Common myeloid progenitor, CD34-positive (primary cell): Measurements from ENCODE around the gene LDB2.
A peak's percentile ranks its signal among the peaks of the same experiment; 100 is the strongest.
"Not testable (repeated sequence)": the region's sequence is repeated elsewhere in the genome, so short reads cannot be mapped to it uniquely, and the experiment has no call there.

Experiments
- CTCF ChIA-PET: fragments of 350-600 bp; sonication (Branson Sonifier 250); formaldehyde crosslinking; loops from one replicate; lab custom pipeline; 2021; ENCODE audit warnings: antibody characterized with exemption; lab: Charles Lee
- POLR2A ChIA-PET: fragments of 350-600 bp; sonication (Branson Sonifier 250); formaldehyde crosslinking; loops from one replicate; lab custom pipeline; 2021; ENCODE audit warnings: antibody characterized with exemption; lab: Charles Lee
- DNase-seq, 3 donors: peaks; one replicate each; pipeline versions ENCODE4 v3.0.0 to v3.0.0-alpha.2; 2013
- H3K27ac ChIP-seq, 2 experiments: 1 replicate in 1 of 2; 2 replicates in 1 of 2; pipeline ENCODE4 v1.7.0; 2013; ENCODE audit warnings: inconsistent platforms in 2 of 2, low read length in 2 of 2, mild to moderate bottlenecking in 2 of 2, low read depth in 1 of 2, moderate library complexity in 1 of 2; ENCODE audit not compliant: severe bottlenecking in 2 of 2, insufficient read depth in 1 of 2, poor library complexity in 1 of 2
- H3K27me3 ChIP-seq, 5 experiments: replicated peaks in 2 of 5; 1 replicate in 3 of 5; 2 replicates in 2 of 5; pipeline versions ENCODE4 v1.6.1 to v1.7.0; 2013; ENCODE audit warnings: low read length in 4 of 5, mild to moderate bottlenecking in 2 of 5, moderate library complexity in 2 of 5, inconsistent platforms in 1 of 5; ENCODE audit not compliant: insufficient read depth in 5 of 5, control insufficient read depth in 4 of 5
- H3K36me3 ChIP-seq, 4 experiments: 1 replicate in 2 of 4; 2 replicates in 2 of 4; pipeline versions ENCODE4 v1.6.1 to v1.7.0; 2013; ENCODE audit warnings: low read length in 3 of 4, control low read depth in 1 of 4, mild to moderate bottlenecking in 1 of 4; ENCODE audit not compliant: control insufficient read depth in 4 of 4, insufficient read depth in 4 of 4
- H3K4me1 ChIP-seq, 4 experiments: 1 replicate in 3 of 4; 2 replicates in 1 of 4; pipeline versions ENCODE4 v1.6.1 to v1.7.1; 2013; ENCODE audit warnings: low read length in 3 of 4, mild to moderate bottlenecking in 3 of 4, control low read depth in 1 of 4, inconsistent platforms in 1 of 4, moderate library complexity in 1 of 4; ENCODE audit not compliant: control insufficient read depth in 4 of 4, insufficient read depth in 4 of 4; ENCODE audit errors: control extremely low read depth in 1 of 4
- H3K4me3 ChIP-seq, 7 experiments: 1 replicate in 4 of 7; 2 replicates in 3 of 7; pipeline versions ENCODE4 v1.5.1 to v1.7.0; 2013; ENCODE audit warnings: mild to moderate bottlenecking in 7 of 7, low read length in 6 of 7, moderate library complexity in 6 of 7, inconsistent platforms in 2 of 7, low read depth in 2 of 7, control low read depth in 1 of 7; ENCODE audit not compliant: insufficient read depth in 4 of 7, control insufficient read depth in 1 of 7; ENCODE audit errors: extremely low read depth in 1 of 7
- H3K9me3 ChIP-seq, 5 experiments: 1 replicate in 4 of 5; 2 replicates in 1 of 5; pipeline versions ENCODE4 v1.6.1 to v1.7.1; 2013; ENCODE audit warnings: low read length in 4 of 5, mild to moderate bottlenecking in 2 of 5, inconsistent platforms in 1 of 5, low read depth in 1 of 5, moderate library complexity in 1 of 5; ENCODE audit not compliant: control insufficient read depth in 4 of 5, insufficient read depth in 2 of 5; ENCODE audit errors: control extremely low read depth in 1 of 5
- WGBS: methylation state at CpG from one replicate; pipeline ENCODE4 v1.1.5; 2013; ENCODE audit not compliant: insufficient coverage; 5-methylcytosine and 5-hydroxymethylcytosine counted together

Gene LDB2

DNA sequence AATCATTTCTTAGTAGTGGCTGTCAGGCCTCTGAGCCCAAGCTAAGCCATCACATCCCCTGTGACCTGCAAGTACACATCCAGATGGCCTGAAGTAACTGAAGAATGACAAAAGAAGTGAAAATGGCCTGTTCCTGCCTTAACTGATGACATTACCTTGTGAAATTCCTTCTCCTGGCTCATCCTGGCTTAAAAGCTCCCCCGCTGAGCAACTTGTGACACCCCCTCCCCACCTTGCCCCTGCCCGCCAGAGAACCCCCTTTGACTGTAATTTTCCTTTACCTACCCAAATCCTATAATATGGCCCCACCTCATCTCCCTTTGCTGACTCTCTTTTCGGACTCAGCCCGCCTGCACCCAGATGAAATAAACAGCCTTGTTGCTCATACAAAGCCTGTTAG lies 20.3 kb upstream of the LDB2 start:
- DNase-seq, POLR2A ChIA-PET, CTCF ChIA-PET, H3K4me1 ChIP-seq, H3K27ac ChIP-seq, H3K4me3 ChIP-seq, H3K9me3 ChIP-seq, H3K27me3 ChIP-seq, H3K36me3 ChIP-seq: not testable (repeated sequence)
- 100% methylated on average over 2 of the region's 4 CpGs for WGBS

DNA sequence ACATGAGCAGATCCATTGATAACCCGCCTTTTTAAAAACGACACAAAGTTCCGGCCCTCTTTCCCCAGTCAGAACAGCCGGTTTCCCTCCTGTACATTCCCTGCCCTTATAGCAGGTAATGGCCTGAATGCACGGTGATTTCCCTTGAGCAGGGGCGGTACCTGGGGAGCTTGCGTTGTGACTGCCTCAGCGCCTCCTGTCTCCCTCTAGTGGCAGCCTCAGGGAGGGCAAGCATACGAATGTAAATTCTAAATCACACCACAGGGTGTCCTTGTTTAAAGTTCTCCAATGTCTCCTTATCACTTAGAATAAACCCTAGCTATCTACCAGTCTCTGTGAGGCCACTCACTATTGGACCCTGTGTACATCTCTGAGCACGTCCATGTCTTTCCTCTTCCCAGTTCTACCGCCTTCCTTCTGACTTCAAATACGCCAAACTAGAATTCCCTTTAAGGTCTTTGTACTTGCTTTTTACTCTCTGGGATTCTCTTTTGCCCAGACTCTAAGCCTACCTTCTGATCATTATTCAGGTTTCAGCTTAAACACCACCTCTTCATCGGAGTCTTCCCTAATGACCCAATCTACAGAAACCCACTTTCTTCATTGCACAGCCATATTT lies 18.4 kb upstream of the LDB2 start:
- no peaks in the 10 kb centered on the region for H3K27me3 ChIP-seq
- ChIA-PET CTCF (interaction anchor here (0.7 to 2.3 kb wide), 5 partner anchors 10 to 407 kb away, joined by 3 to 15 read pairs (median 3); no protein-coding TSS in a partner anchor), POLR2A (no interaction called here)
- no peak overlapping the region for H3K27ac ChIP-seq
- peaks cover 0 to 1% (median 0%) of the 10 kb centered on the region in 4 experiments for H3K4me1 ChIP-seq
- no peaks in the 10 kb centered on the region for H3K9me3 ChIP-seq
- no peak overlapping the region for H3K4me3 ChIP-seq
- H3K36me3 ChIP-seq = no peaks in the 10 kb centered on the region
- 66% methylated on average over 11 of the region's 13 CpGs for WGBS
- DNase-seq = peak; percentile 59 to 79 (median 75)

DNA sequence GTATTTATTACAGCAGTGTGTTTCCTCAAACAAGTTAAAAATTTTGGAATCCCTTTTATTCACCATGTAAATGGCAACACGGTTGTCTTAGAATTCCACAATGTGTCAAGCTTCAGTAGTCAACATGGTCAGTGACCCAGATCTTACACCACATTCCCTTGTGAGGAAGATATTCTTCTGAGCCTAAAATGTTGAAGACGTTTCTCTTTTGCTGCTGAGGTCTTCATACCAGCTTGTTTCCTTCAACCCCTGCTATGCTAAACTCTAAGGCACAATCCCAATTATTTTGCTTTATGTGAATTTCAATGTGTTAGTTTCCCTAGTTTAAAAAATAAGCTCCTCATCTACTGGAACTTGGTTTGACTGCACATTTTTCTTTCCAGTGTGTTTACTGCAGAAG lies 17.6 kb upstream of the LDB2 start:
- H3K9me3 ChIP-seq = no peaks in the 10 kb centered on the region
- ChIA-PET POLR2A (no interaction called here), CTCF (interaction anchor here (1.3 to 2.3 kb wide), 3 partner anchors 9 to 19 kb away, joined by 3 to 15 read pairs (median 7); no protein-coding TSS in a partner anchor)
- peaks cover 0 to 1% (median 0%) of the 10 kb centered on the region in 4 experiments for H3K4me1 ChIP-seq
- H3K27ac ChIP-seq = no peak overlapping the region
- H3K36me3 ChIP-seq = no peaks in the 10 kb centered on the region
- H3K27me3 ChIP-seq = no peaks in the 10 kb centered on the region
- H3K4me3 ChIP-seq = no peak overlapping the region
- no peak for DNase-seq
- WGBS = 100% methylated on average over 2 of the region's 2 CpGs

DNA sequence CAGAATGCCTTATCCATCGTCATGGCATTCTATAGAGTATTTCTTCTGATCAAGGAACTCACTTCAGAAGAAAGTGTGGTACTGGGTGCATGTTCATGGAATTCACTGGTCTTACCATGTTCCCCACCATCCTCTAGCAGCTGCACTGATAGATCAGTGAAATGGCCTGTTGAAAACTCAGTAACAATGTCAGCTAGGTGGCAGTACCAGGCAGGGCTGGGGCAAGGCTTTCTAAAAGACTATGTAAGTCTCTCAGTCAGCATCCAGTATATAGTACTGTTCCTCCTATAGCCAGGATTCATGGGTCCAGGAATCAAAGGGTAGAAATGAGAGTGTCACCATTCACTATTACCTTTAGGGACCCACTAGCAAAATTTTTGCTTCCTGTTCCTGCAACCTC lies 15.8 kb upstream of the LDB2 start:
- POLR2A ChIA-PET = no interaction called here
- 100% methylated on average over 1 of the region's 1 CpG for WGBS
- CTCF ChIA-PET = no interaction called here

DNA sequence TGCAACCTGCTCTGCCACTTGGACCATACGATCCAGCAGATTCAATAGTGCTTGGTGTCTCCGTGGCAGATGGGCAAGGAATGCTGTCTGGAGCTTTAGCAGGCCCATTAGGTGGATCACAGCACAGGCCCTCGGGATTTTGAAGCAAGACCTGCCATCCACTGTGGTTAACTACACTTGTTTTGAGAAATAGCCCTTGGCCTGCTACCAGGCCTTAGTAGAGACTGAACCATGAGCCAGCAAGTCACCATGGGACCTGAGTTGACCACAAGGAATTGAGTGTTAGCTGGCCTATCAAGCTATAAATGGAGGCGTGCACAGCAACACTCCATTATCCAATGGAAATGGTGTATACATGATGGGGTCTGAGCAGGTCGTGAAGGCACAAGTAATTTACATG lies 14.5 kb upstream of the LDB2 start:
- CTCF ChIA-PET = interaction anchor here (0.6 to 1.1 kb wide), 2 partner anchors 12 to 20 kb away, joined by 3 read pairs; no protein-coding TSS in a partner anchor

More for the DNA sequence above, 15.8 kb upstream of the LDB2 start:
- no peak overlapping the region for H3K4me3 ChIP-seq
- H3K27ac ChIP-seq = no peak overlapping the region
- peaks cover 0 to 1% (median 0%) of the 10 kb centered on the region in 4 experiments for H3K4me1 ChIP-seq
- peaks cover 0 to under 1% (median 0%) of the 10 kb centered on the region in 5 experiments for H3K27me3 ChIP-seq
- no peak for DNase-seq
- H3K36me3 ChIP-seq = no peaks in the 10 kb centered on the region
- no peaks in the 10 kb centered on the region for H3K9me3 ChIP-seq

DNA sequence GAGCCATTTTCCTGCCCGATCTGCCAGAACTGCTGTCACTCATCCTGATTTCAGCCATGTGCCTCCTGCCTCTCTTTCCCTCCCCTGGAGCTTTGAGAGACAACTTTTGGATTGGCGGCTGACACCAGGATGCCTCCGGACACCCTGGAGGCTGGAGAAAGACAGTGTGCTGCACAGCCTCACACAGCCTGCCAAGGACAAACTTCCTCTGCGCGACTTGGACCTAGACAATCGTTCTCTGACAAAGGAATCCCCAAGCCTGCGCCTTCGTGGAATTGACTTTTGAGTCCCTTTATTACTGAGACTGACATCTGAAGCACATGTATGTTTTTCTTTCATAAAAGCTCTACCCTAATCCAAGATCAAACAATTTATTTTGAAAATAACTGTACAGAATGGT lies 10.8 kb upstream of the LDB2 start:
- H3K36me3 ChIP-seq = no peaks in the 10 kb centered on the region
- POLR2A ChIA-PET = no interaction called here
- H3K27ac ChIP-seq = no peak overlapping the region
- WGBS = 77% methylated on average over 8 of the region's 8 CpGs
- peaks cover 0 to 2% (median 0%) of the 10 kb centered on the region in 5 experiments for H3K27me3 ChIP-seq
- no peak for DNase-seq
- H3K4me1 ChIP-seq = no peaks in the 10 kb centered on the region
- H3K4me3 ChIP-seq = no peak overlapping the region
- H3K9me3 ChIP-seq = no peaks in the 10 kb centered on the region
- CTCF ChIA-PET = no interaction called here

More for the DNA sequence above, 14.5 kb upstream of the LDB2 start:
- no peaks in the 10 kb centered on the region for H3K9me3 ChIP-seq
- H3K36me3 ChIP-seq = no peaks in the 10 kb centered on the region
- 96% methylated on average over 4 of the region's 5 CpGs for WGBS
- POLR2A ChIA-PET = no interaction called here
- H3K4me1 ChIP-seq = no peaks in the 10 kb centered on the region
- DNase-seq = no peak
- H3K27ac ChIP-seq = no peak overlapping the region
- no peak overlapping the region for H3K4me3 ChIP-seq
- peaks cover 0 to 2% (median 0%) of the 10 kb centered on the region in 5 experiments for H3K27me3 ChIP-seq

DNA sequence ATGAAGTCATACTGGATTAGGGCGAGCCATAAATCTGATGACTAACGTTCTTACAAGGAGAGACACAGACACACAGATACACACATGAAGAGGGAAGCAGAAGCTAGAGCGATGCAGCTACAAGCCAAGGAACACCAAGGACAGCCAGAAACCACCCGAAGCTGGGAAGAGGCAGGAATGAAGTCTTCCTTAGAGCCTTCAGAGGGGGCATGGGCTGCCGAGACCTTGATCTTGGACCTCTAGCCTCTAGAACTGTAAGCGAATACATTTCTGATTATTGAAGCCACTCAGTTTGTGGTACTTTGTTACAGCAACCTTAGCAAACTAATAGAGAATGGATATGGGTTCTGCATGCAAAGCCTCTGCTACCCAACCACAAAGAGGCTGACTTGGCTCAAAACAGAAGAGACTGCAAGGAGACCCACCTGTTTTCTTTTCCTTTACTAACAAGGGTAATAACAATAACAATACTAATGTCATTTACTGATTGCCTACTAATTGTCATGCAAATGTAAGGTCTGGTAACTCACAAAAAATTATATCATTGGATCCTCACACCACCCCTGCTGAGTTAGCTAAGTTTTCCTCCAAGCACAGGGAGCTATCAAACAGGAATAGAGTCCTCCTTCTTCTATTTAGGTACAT lies 10.1 kb upstream of the LDB2 start:
- 98% methylated on average over 4 of the region's 6 CpGs for WGBS

More for the DNA sequence above, 10.1 kb upstream of the LDB2 start:
- peaks cover 0 to 2% (median 0%) of the 10 kb centered on the region in 5 experiments for H3K27me3 ChIP-seq
- no peaks in the 10 kb centered on the region for H3K36me3 ChIP-seq
- H3K9me3 ChIP-seq = no peaks in the 10 kb centered on the region
- DNase-seq = no peak
- CTCF ChIA-PET = interaction anchor here (3.4 kb wide), 1 partner anchor 8 kb away, joined by 15 read pairs; no protein-coding TSS in a partner anchor
- no peaks in the 10 kb centered on the region for H3K4me1 ChIP-seq
- no peak overlapping the region for H3K4me3 ChIP-seq
- POLR2A ChIA-PET = no interaction called here
- H3K27ac ChIP-seq = no peak overlapping the region
